Stimulated activated memory B cell treated with anti-CD40 and anti-IgM and Interleukin-4, amounts not matched to agents 10 μg/mL and 1 μg/mL and 100 μg/mL, for 72 hours (primary cell): ENCODE data around the gene NPAS2.

Experiments
- ATAC-seq: fragments of 150-1000 bp; cut with Tn5 transposase; 2 replicates; pipeline ENCODE4 v1.10.0; 2021
- H3K27ac Mint-ChIP-seq: one replicate; pipeline ENCODE4 v1.8.0; 2022; ENCODE audit warnings: mild to moderate bottlenecking, mixed read lengths
- H3K27me3 Mint-ChIP-seq: one replicate; pipeline ENCODE4 v1.8.0; 2022; ENCODE audit warnings: mixed read lengths
- H3K36me3 Mint-ChIP-seq: one replicate; pipeline ENCODE4 v1.8.0; 2022; ENCODE audit warnings: mixed read lengths
- H3K4me1 Mint-ChIP-seq: one replicate; pipeline ENCODE4 v1.8.0; 2022; ENCODE audit warnings: mixed read lengths
- H3K4me3 Mint-ChIP-seq: one replicate; pipeline ENCODE4 v1.8.0; 2022; ENCODE audit warnings: mild to moderate bottlenecking, moderate library complexity, mixed read lengths
- H3K9me3 Mint-ChIP-seq: one replicate; pipeline ENCODE4 v1.8.0; 2022; ENCODE audit warnings: mixed read lengths

The NPAS2 gene

GRCh38 chr2:100969998-100970397, 150.1 kb downstream of the NPAS2 start:
- Mint-ChIP-seq H3K36me3 (no peaks in the 10 kb centered on the region), H3K27ac (no peak overlapping the region), H3K4me1 (no peaks in the 10 kb centered on the region), H3K4me3 (no peak overlapping the region), H3K27me3 (peaks cover 53% of the 10 kb centered on the region), H3K9me3 (no peaks in the 10 kb centered on the region)
- no peak for ATAC-seq

- H3K27ac Mint-ChIP-seq = no peak overlapping the region
- H3K9me3 Mint-ChIP-seq = no peaks in the 10 kb centered on the region
- peaks cover 2% of the 10 kb centered on the region for H3K4me1 Mint-ChIP-seq
- ATAC-seq = no peak
- peaks cover 53% of the 10 kb centered on the region for H3K27me3 Mint-ChIP-seq
- no peak overlapping the region for H3K4me3 Mint-ChIP-seq
- H3K36me3 Mint-ChIP-seq = no peaks in the 10 kb centered on the region
These were observed 151.3 kb downstream of the NPAS2 start for GRCh38 chr2:100971221-100971620.

- Mint-ChIP-seq H3K4me3 (no peak overlapping the region), H3K9me3 (no peaks in the 10 kb centered on the region), H3K36me3 (no peaks in the 10 kb centered on the region), H3K4me1 (peaks cover 14% of the 10 kb centered on the region), H3K27ac (no peak overlapping the region), H3K27me3 (peaks cover 53% of the 10 kb centered on the region)
- no peak for ATAC-seq
These were observed 152.5 kb downstream of the NPAS2 start for GRCh38 chr2:100972452-100972851.

GRCh38 chr2:100974712-100975520, 155.0 kb downstream of the NPAS2 start:
- Mint-ChIP-seq H3K27ac (no peak overlapping the region), H3K9me3 (no peaks in the 10 kb centered on the region), H3K36me3 (no peaks in the 10 kb centered on the region), H3K27me3 (peaks cover 38% of the 10 kb centered on the region), H3K4me1 (peaks cover 31% of the 10 kb centered on the region), H3K4me3 (no peak overlapping the region)
- ATAC-seq = no peak

- no peak overlapping the region for H3K27ac Mint-ChIP-seq
- no peaks in the 10 kb centered on the region for H3K36me3 Mint-ChIP-seq
These were observed 155.5 kb downstream of the NPAS2 start for GRCh38 chr2:100975521-100975785.

DNA sequence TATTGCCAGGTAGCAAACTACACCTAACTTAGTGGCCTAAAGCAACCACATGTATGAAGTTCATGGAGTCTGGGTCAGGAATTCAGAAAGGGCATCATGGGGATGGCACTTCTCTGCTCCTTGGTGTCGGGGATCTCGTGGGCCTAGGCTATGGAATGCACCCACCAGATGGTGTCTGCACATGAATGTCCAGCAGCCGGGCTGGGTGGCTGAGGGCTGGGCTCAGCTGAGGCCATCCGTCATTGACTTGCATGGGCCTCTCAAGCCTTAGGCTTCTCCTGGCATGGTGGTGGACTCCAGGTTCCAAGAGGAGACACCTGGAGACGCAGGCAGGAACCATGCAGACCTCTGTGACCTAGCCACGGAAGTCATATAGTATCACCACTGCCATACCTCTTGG, 156.1 kb downstream of the NPAS2 start:
- ATAC-seq = no peak
- no peak overlapping the region for H3K4me3 Mint-ChIP-seq
- H3K36me3 Mint-ChIP-seq = no peaks in the 10 kb centered on the region
- no peaks in the 10 kb centered on the region for H3K9me3 Mint-ChIP-seq
- peaks cover 27% of the 10 kb centered on the region for H3K27me3 Mint-ChIP-seq
- peak overlapping the region; percentile 87 for H3K27ac Mint-ChIP-seq
- H3K4me1 Mint-ChIP-seq = peaks cover 34% of the 10 kb centered on the region

More at GRCh38 chr2:100975521-100975785, 155.5 kb downstream of the NPAS2 start:
- peaks cover 31% of the 10 kb centered on the region for H3K4me1 Mint-ChIP-seq
- H3K9me3 Mint-ChIP-seq = no peaks in the 10 kb centered on the region
- peaks cover 33% of the 10 kb centered on the region for H3K27me3 Mint-ChIP-seq
- H3K4me3 Mint-ChIP-seq = no peak overlapping the region
- ATAC-seq = no peak

DNA sequence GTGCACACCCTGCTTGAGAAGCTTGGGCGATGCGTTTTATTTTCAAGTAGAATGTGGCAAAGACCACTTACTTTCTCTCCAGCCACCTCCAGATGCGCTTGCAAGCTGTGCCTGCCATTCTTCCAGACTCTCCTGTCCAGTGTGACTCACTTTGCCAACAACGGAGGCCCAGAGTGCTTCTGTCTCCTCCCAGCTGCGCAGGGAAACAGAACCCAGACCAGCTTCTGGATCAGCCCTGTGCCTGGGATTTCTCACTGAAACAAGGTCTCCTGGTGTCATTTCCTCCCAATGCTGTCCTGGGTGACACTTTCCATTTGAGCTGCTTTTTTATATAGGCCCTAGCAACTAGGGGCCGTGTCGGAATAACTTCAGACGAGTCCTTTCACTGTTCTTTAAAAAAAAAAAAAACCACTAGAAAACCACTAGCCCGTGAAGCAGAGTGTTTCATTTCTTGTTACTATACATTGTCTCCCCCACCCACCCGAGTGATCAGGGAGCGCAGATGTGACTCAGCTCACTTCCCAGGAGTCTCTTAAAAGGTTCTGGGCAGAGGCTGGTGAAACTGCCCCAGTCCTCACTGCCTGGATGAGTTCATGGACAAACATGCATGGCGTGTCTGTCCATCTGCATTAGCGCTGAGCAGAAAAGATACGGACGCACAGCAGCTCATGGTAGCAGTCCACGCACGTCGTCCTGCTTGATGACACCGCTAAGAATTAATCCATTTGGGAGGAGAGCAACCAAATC, 156.9 kb downstream of the NPAS2 start:
- no peaks in the 10 kb centered on the region for H3K36me3 Mint-ChIP-seq
- peaks cover 20% of the 10 kb centered on the region for H3K27me3 Mint-ChIP-seq
- H3K27ac Mint-ChIP-seq = peak overlapping the region; percentile 87
- peak overlapping the region; percentile 71 for H3K4me3 Mint-ChIP-seq
- peak; percentile 92 for ATAC-seq
- H3K4me1 Mint-ChIP-seq = peaks cover 37% of the 10 kb centered on the region
- no peaks in the 10 kb centered on the region for H3K9me3 Mint-ChIP-seq

GRCh38 chr2:100977511-100977910, 157.6 kb downstream of the NPAS2 start:
- Mint-ChIP-seq H3K4me1 (peaks cover 37% of the 10 kb centered on the region), H3K4me3 (no peak overlapping the region), H3K27me3 (peaks cover 13% of the 10 kb centered on the region), H3K27ac (peak overlapping the region; percentile 87), H3K36me3 (no peaks in the 10 kb centered on the region), H3K9me3 (no peaks in the 10 kb centered on the region)
- no peak for ATAC-seq

- H3K4me3 Mint-ChIP-seq = peak overlapping the region; percentile 59
- peaks cover 37% of the 10 kb centered on the region for H3K4me1 Mint-ChIP-seq
- peak overlapping the region; percentile 87 for H3K27ac Mint-ChIP-seq
- H3K9me3 Mint-ChIP-seq = no peaks in the 10 kb centered on the region
- ATAC-seq = no peak
- H3K36me3 Mint-ChIP-seq = no peaks in the 10 kb centered on the region
- H3K27me3 Mint-ChIP-seq = peaks cover 7% of the 10 kb centered on the region
These were observed 158.7 kb downstream of the NPAS2 start for GRCh38 chr2:100978582-100979191.

- H3K27ac Mint-ChIP-seq = no peak overlapping the region
- no peaks in the 10 kb centered on the region for H3K27me3 Mint-ChIP-seq
- no peaks in the 10 kb centered on the region for H3K36me3 Mint-ChIP-seq
- H3K4me3 Mint-ChIP-seq = no peak overlapping the region
- H3K4me1 Mint-ChIP-seq = peaks cover 41% of the 10 kb centered on the region
- H3K9me3 Mint-ChIP-seq = no peaks in the 10 kb centered on the region
- no peak for ATAC-seq
These were observed 160.1 kb downstream of the NPAS2 start for GRCh38 chr2:100980046-100980445.

GRCh38 chr2:100981011-100981410, 161.1 kb downstream of the NPAS2 start:
- Mint-ChIP-seq H3K27me3 (no peaks in the 10 kb centered on the region), H3K27ac (no peak overlapping the region), H3K9me3 (no peaks in the 10 kb centered on the region), H3K36me3 (no peaks in the 10 kb centered on the region), H3K4me3 (no peak overlapping the region), H3K4me1 (peaks cover 43% of the 10 kb centered on the region)
- ATAC-seq = no peak

DNA sequence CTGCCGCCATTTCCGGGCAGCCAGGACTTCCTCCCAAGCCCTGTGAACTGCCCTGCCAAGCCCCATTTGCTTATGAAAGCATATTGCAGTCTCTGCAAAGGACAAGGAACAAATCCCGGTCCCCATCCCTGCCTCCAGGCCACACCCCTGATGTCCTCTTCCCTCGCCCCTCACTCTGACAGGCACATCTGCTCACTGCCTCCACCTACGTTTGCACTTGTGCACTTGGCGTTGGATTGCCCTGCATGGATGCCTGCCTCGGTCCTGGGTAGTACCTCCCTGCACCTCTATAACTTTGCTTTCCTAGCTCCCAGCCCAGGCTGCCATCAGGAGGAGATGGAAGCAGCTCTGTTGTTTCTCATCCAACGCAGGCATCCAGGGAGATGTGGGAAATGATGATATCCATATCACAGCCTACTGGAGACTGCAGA, 162.5 kb downstream of the NPAS2 start:
- Mint-ChIP-seq H3K27ac (no peak overlapping the region), H3K4me3 (no peak overlapping the region), H3K27me3 (no peaks in the 10 kb centered on the region), H3K36me3 (no peaks in the 10 kb centered on the region), H3K9me3 (no peaks in the 10 kb centered on the region), H3K4me1 (peaks cover 30% of the 10 kb centered on the region)
- no peak for ATAC-seq

- peaks cover 22% of the 10 kb centered on the region for H3K4me1 Mint-ChIP-seq
- H3K27ac Mint-ChIP-seq = no peak overlapping the region
- H3K36me3 Mint-ChIP-seq = no peaks in the 10 kb centered on the region
- H3K4me3 Mint-ChIP-seq = no peak overlapping the region
- H3K9me3 Mint-ChIP-seq = no peaks in the 10 kb centered on the region
- ATAC-seq = no peak
- no peaks in the 10 kb centered on the region for H3K27me3 Mint-ChIP-seq
These were observed 163.3 kb downstream of the NPAS2 start for GRCh38 chr2:100983201-100983600.

DNA sequence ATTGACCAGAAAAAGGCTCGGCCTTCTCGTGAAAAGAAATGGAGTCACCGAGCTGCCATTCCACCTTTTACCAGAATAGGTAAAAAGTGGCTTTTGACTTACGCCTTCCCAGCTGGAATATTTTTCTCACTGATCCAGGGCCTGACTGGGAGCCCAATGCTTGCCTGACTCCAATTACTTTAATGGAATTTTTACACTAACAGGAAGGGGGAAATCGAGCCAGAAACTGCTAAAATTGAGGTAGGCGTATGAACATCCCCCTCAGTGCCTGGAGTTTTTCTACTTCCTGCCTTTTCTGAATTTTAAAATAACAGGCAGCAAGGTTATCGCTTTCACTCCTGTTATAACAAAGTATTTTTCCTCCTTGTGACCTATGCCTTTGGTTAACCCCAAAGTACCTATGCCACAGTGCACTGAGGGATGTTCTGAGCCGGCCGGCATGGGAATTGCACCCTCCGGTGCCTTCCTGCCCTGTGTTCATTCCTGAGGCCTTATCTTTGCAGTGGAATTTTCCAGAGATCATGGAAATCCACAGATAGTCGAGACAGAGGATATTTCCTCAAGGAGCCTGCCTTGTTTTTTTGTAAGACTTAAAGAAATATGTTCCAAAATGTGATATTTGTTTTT, 163.9 kb downstream of the NPAS2 start:
- H3K36me3 Mint-ChIP-seq = no peaks in the 10 kb centered on the region
- no peaks in the 10 kb centered on the region for H3K27me3 Mint-ChIP-seq
- H3K4me3 Mint-ChIP-seq = no peak overlapping the region

DNA sequence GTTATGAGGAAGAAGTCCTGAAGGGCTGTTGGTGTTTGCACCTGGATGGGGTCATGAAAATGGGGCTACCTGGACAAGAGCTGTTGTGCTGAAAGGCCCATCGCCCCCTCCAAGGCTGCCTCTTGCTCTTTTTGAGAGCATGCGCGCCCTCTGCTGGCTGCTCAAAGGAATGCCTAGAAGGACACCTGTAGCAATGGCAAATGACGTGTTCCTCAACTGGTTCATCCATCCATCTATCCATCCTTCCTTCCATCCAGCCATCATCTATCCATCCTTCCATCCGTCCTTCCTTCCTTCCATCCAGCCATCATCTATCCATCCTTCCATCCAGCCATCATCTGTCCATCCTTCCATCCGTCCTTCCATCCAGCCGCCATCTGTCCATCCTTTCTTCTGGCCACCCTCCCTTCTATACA, 165.0 kb downstream of the NPAS2 start:
- Mint-ChIP-seq H3K36me3 (no peaks in the 10 kb centered on the region), H3K27me3 (no peaks in the 10 kb centered on the region), H3K27ac (no peak overlapping the region), H3K9me3 (no peaks in the 10 kb centered on the region), H3K4me3 (no peak overlapping the region), H3K4me1 (peaks cover 13% of the 10 kb centered on the region)
- ATAC-seq = peak; percentile 70

More for the DNA sequence above, 163.9 kb downstream of the NPAS2 start:
- H3K9me3 Mint-ChIP-seq = no peaks in the 10 kb centered on the region
- H3K4me1 Mint-ChIP-seq = peaks cover 16% of the 10 kb centered on the region
- no peak overlapping the region for H3K27ac Mint-ChIP-seq
- ATAC-seq = no peak
